ENCODE data around the gene TOR1A. TPM values are rescaled to one million over a fixed set of nuclear protein-coding genes. Genes with fewer than 3 reads are reported as not detected.

TOR1A gene
- total and polyA plus RNA-seq, 5 donors = 16.1 to 22.4 (median 18.8) TPM

GRCh38 chr9:129835128-129835859, 11.4 kb upstream of the TOR1A start, which contains the start of the genes C9orf78 and USP20:
Gene C9orf78 (minus strand): TSS chr9:129835275. CDS start chr9:129835221, 54 bp downstream.
Gene USP20 (plus strand): TSS chr9:129835458. CDS start chr9:129852556, 17,098 bp downstream.
- ATAC-seq (peak; percentile 100), DNase-seq (peak; percentile 96 to 99 (median 99))
- H3K9me3 ChIP-seq (ENCODE audit: control insufficient read depth, low read length) = no peaks in the 10 kb centered on the region
- under 1% methylated on average over 81 of the region's 81 CpGs for whole genome bisulfite sequencing
- peaks cover 3% of the 10 kb centered on the region for H3K4me1 ChIP-seq (ENCODE audit: control insufficient read depth, insufficient read depth, low read length)
- no peaks in the 10 kb centered on the region for H3K27me3 ChIP-seq (ENCODE audit: control insufficient read depth, insufficient read depth)
- H3K27ac ChIP-seq (ENCODE audit: low read length) = peak within 1 kb of the TSS; percentile 45
- intact Hi-C loops (cut with DNase I) = no loop called here
- H3K4me3 ChIP-seq (ENCODE audit: low read length) = peak within 1 kb of the TSS; percentile 82

- no peaks in the 10 kb centered on the region for H3K9me3 ChIP-seq (ENCODE audit: control insufficient read depth, low read length)
- H3K27ac ChIP-seq (ENCODE audit: low read length) = peak overlapping the region; percentile 45
- intact Hi-C loops (cut with DNase I) = no loop called here
- H3K4me1 ChIP-seq (ENCODE audit: control insufficient read depth, insufficient read depth, low read length) = peaks cover 3% of the 10 kb centered on the region
- H3K27me3 ChIP-seq (ENCODE audit: control insufficient read depth, insufficient read depth) = no peaks in the 10 kb centered on the region
- WGBS = 3% methylated on average over 32 of the region's 32 CpGs
- peak; percentile 13 to 38 for ATAC-seq
- H3K4me3 ChIP-seq (ENCODE audit: low read length) = peak overlapping the region; percentile 74
- DNase-seq = peak in 1 of 3 donors; percentile 63
These were observed 10.7 kb upstream of the TOR1A start for GRCh38 chr9:129834489-129835127.

GRCh38 chr9:129832982-129833381, 9.0 kb upstream of the TOR1A start:
- Histone ChIP-seq H3K4me1 (ENCODE audit: control insufficient read depth, insufficient read depth, low read length) (peaks cover 3% of the 10 kb centered on the region), H3K27ac (ENCODE audit: low read length) (no peak overlapping the region), H3K27me3 (ENCODE audit: control insufficient read depth, insufficient read depth) (no peaks in the 10 kb centered on the region), H3K9me3 (ENCODE audit: control insufficient read depth, low read length) (no peaks in the 10 kb centered on the region), H3K4me3 (ENCODE audit: low read length) (no peak overlapping the region)
- DNase-seq = no peak
- no peak for ATAC-seq
- WGBS = 96% methylated on average over 1 of the region's 1 CpG
- intact Hi-C loops (cut with DNase I) = no loop called here

- 92% methylated on average over 10 of the region's 10 CpGs for WGBS
- H3K4me3 ChIP-seq (ENCODE audit: low read length) = no peak overlapping the region
- H3K27me3 ChIP-seq (ENCODE audit: control insufficient read depth, insufficient read depth) = no peaks in the 10 kb centered on the region
- no peaks in the 10 kb centered on the region for H3K4me1 ChIP-seq (ENCODE audit: control insufficient read depth, insufficient read depth, low read length)
- H3K9me3 ChIP-seq (ENCODE audit: control insufficient read depth, low read length) = no peaks in the 10 kb centered on the region
- intact Hi-C loops (cut with DNase I) = no loop called here
- ATAC-seq (no peak), DNase-seq (peak in 1 of 3 donors; percentile 61)
- H3K27ac ChIP-seq (ENCODE audit: low read length) = no peak overlapping the region
These were observed 5.0 kb upstream of the TOR1A start for GRCh38 chr9:129828969-129829368.

GRCh38 chr9:129828051-129828450, 4.1 kb upstream of the TOR1A start:
- Histone ChIP-seq H3K27me3 (ENCODE audit: control insufficient read depth, insufficient read depth) (no peaks in the 10 kb centered on the region), H3K27ac (ENCODE audit: low read length) (no peak overlapping the region), H3K4me1 (ENCODE audit: control insufficient read depth, insufficient read depth, low read length) (no peaks in the 10 kb centered on the region), H3K4me3 (ENCODE audit: low read length) (no peak overlapping the region), H3K9me3 (ENCODE audit: control insufficient read depth, low read length) (no peaks in the 10 kb centered on the region)
- ATAC-seq (no peak), DNase-seq (no peak)
- intact Hi-C loops (cut with DNase I) = no loop called here
- WGBS = 90% methylated on average over 9 of the region's 9 CpGs

GRCh38 chr9:129826759-129827158, 2.8 kb upstream of the TOR1A start:
- ATAC-seq (no peak), DNase-seq (no peak)
- 94% methylated on average over 1 of the region's 1 CpG for WGBS
- H3K4me3 ChIP-seq (ENCODE audit: low read length) = no peak overlapping the region
- no peaks in the 10 kb centered on the region for H3K27me3 ChIP-seq (ENCODE audit: control insufficient read depth, insufficient read depth)
- no peaks in the 10 kb centered on the region for H3K4me1 ChIP-seq (ENCODE audit: control insufficient read depth, insufficient read depth, low read length)
- intact Hi-C loops (cut with DNase I) = no loop called here
- H3K9me3 ChIP-seq (ENCODE audit: control insufficient read depth, low read length) = no peaks in the 10 kb centered on the region
- no peak overlapping the region for H3K27ac ChIP-seq (ENCODE audit: low read length)

- ATAC-seq = no peak
- no peak overlapping the region for H3K27ac ChIP-seq (ENCODE audit: low read length)
- intact Hi-C loops (cut with DNase I) = no loop called here
- no peak for DNase-seq
- H3K4me3 ChIP-seq (ENCODE audit: low read length) = no peak overlapping the region
- no peaks in the 10 kb centered on the region for H3K9me3 ChIP-seq (ENCODE audit: control insufficient read depth, low read length)
- no peaks in the 10 kb centered on the region for H3K27me3 ChIP-seq (ENCODE audit: control insufficient read depth, insufficient read depth)
- no peaks in the 10 kb centered on the region for H3K4me1 ChIP-seq (ENCODE audit: control insufficient read depth, insufficient read depth, low read length)
- WGBS = 86% methylated on average over 6 of the region's 6 CpGs
These were observed 2.4 kb upstream of the TOR1A start for GRCh38 chr9:129826344-129826743.

GRCh38 chr9:129823542-129823934, 398 bp downstream of the TOR1A start:
- DNase-seq (no peak), ATAC-seq (peak; percentile 63 to 66)
- Histone ChIP-seq H3K9me3 (ENCODE audit: control insufficient read depth, low read length) (no peaks in the 10 kb centered on the region), H3K4me1 (ENCODE audit: control insufficient read depth, insufficient read depth, low read length) (no peaks in the 10 kb centered on the region), H3K4me3 (ENCODE audit: low read length) (peak overlapping the region; percentile 81), H3K27ac (ENCODE audit: low read length) (no peak overlapping the region), H3K27me3 (ENCODE audit: control insufficient read depth, insufficient read depth) (no peaks in the 10 kb centered on the region)
- intact Hi-C loops (cut with DNase I) = no loop called here
- 2% methylated on average over 15 of the region's 15 CpGs for WGBS

- Histone ChIP-seq H3K4me3 (ENCODE audit: low read length) (peak overlapping the region; percentile 81), H3K4me1 (ENCODE audit: control insufficient read depth, insufficient read depth, low read length) (no peaks in the 10 kb centered on the region), H3K9me3 (ENCODE audit: control insufficient read depth, low read length) (no peaks in the 10 kb centered on the region), H3K27ac (ENCODE audit: low read length) (no peak overlapping the region), H3K27me3 (ENCODE audit: control insufficient read depth, insufficient read depth) (no peaks in the 10 kb centered on the region)
- intact Hi-C loops (cut with DNase I) = no loop called here
- 17% methylated on average over 26 of the region's 26 CpGs for WGBS
- ATAC-seq (peak; percentile 38 to 52), DNase-seq (peak; percentile 33 to 68 (median 59))
These were observed 916 bp downstream of the TOR1A start for GRCh38 chr9:129822898-129823541.

- Histone ChIP-seq H3K9me3 (ENCODE audit: control insufficient read depth, low read length) (no peaks in the 10 kb centered on the region), H3K27ac (ENCODE audit: low read length) (no peak overlapping the region), H3K4me1 (ENCODE audit: control insufficient read depth, insufficient read depth, low read length) (no peaks in the 10 kb centered on the region), H3K27me3 (ENCODE audit: control insufficient read depth, insufficient read depth) (no peaks in the 10 kb centered on the region), H3K4me3 (ENCODE audit: low read length) (no peak overlapping the region)
- DNase-seq (no peak), ATAC-seq (no peak)
- WGBS = 87% methylated on average over 14 of the region's 14 CpGs
- intact Hi-C loops (cut with DNase I) = no loop called here
These were observed 7.2 kb downstream of the TOR1A start for GRCh38 chr9:129816501-129817435.
